K562 (cell line): ENCODE results near the gene VEZF1. TPM values are rescaled to one million over a fixed set of nuclear protein-coding genes. Genes with fewer than 3 reads are reported as not detected.

Experiments
- ATAC-seq: fragments of 200-7000 bp; cut with Tn5 transposase; 3 replicates; pipeline ENCODE4 v1.9.1; 2020; ENCODE audit warnings: moderate library complexity
- BruUV-seq: library from RNA; stranded (reverse); fragments of 400-500 nt; replicated peaks from 2 replicates; lab custom pipeline; 2021; lab: Mats Ljungman, UMichigan
- CTCF ChIA-PET: fragments of 300-600 bp; formaldehyde crosslinking; extraction: SDS; loops from one replicate; lab custom pipeline; 2021; ENCODE audit warnings: low intra/inter-chr PET ratio; lab: Yijun Ruan, JAX
- POLR2A ChIA-PET: fragments of 300-600, 350-650 bp; sonication (Branson Sonifier 250); formaldehyde crosslinking; extraction: SDS; loops from one replicate; lab custom pipeline; 2021; ENCODE audit warnings: antibody characterized with exemption, inconsistent platforms; lab: Yijun Ruan, JAX
- DNase-seq, 4 experiments: peaks; one replicate each; pipeline versions ENCODE4 v3.0.0 to v3.0.0-alpha.2; 2011 to 2018; ENCODE audit warnings: low spot score in 3 of 4, mixed read lengths in 3 of 4; ENCODE audit errors: extremely low read depth in 1 of 4
- FAIRE-seq: peaks from 2 replicates; lab custom pipeline; 2011; peaks lifted over from hg19 to GRCh38; lab: Jason Lieb, UNC
- H2AFZ ChIP-seq: 2 replicates; pipeline ENCODE4 v1.6.0; 2011; ENCODE audit warnings: low read depth, low read length, control low read depth, inconsistent platforms
- H3K27ac ChIP-seq: fragments of 200-600 bp; 3 replicates; pipeline ENCODE4 v1.8.0; 2011; ENCODE audit warnings: low read depth, mild to moderate bottlenecking, control low read depth, inconsistent platforms, low read length, moderate library complexity, mixed read lengths; ENCODE audit errors: extremely low read depth
- H3K27me3 ChIP-seq, 2 experiments: fragments of 300-600 bp in 1 of 2; 2 replicates in 1 of 2; 3 replicates in 1 of 2; pipeline versions ENCODE4 v1.6.0 to v1.8.0; 2011; ENCODE audit warnings: inconsistent platforms in 2 of 2, low read length in 2 of 2, mild to moderate bottlenecking in 1 of 2, mixed read lengths in 1 of 2, moderate library complexity in 1 of 2; ENCODE audit not compliant: control insufficient read depth in 2 of 2, insufficient read depth in 2 of 2
- H3K36me3 ChIP-seq: fragments of 300-600 bp; 3 replicates; pipeline ENCODE4 v1.8.0; 2011; ENCODE audit warnings: mild to moderate bottlenecking, low read length, inconsistent platforms; ENCODE audit not compliant: control insufficient read depth, insufficient read depth
- H3K4me1 ChIP-seq, 2 experiments: fragments of 200-600 bp in 1 of 2; replicated peaks in 1 of 2; 2 replicates in 1 of 2; 3 replicates in 1 of 2; pipeline versions ENCODE4 v1.5.1 to v1.8.0; 2011; ENCODE audit warnings: inconsistent platforms in 2 of 2, low read length in 2 of 2, mild to moderate bottlenecking in 1 of 2, mixed read lengths in 1 of 2, moderate library complexity in 1 of 2; ENCODE audit not compliant: control insufficient read depth in 2 of 2, insufficient read depth in 2 of 2
- H3K4me2 ChIP-seq: 2 replicates; pipeline ENCODE4 v1.6.1; 2011; ENCODE audit warnings: low read length, control low read depth, inconsistent platforms, mixed read lengths; ENCODE audit not compliant: insufficient read depth
- H3K4me3 ChIP-seq: fragments of 200-600 bp; sonication (generic), shearing (Covaris generic); 2 replicates; pipeline ENCODE4 v1.5.1; 2016; ENCODE audit warnings: control low read depth, inconsistent platforms
- H3K79me2 ChIP-seq: fragments of 200-600 bp; 3 replicates; pipeline ENCODE4 v1.8.0; 2011; ENCODE audit warnings: low read length, inconsistent platforms; ENCODE audit not compliant: control insufficient read depth, insufficient read depth
- H3K9ac ChIP-seq, 2 experiments: 2 replicates each; pipeline versions ENCODE4 v1.6.0 to v1.6.1; 2011; ENCODE audit warnings: low read depth in 2 of 2, low read length in 2 of 2, control low read depth in 1 of 2, inconsistent platforms in 1 of 2, mild to moderate bottlenecking in 1 of 2, mixed read lengths in 1 of 2; ENCODE audit not compliant: insufficient read depth in 1 of 2
- H3K9me1 ChIP-seq: one replicate; pipeline ENCODE4 v1.6.0; 2011; ENCODE audit warnings: inconsistent platforms, mild to moderate bottlenecking, low read length, moderate library complexity; ENCODE audit not compliant: control insufficient read depth, insufficient read depth
- H3K9me3 ChIP-seq: replicated peaks from 2 replicates; pipeline ENCODE4 v1.5.1; 2011; ENCODE audit warnings: low read depth, low read length, inconsistent platforms; ENCODE audit not compliant: control insufficient read depth, insufficient read depth
- H4K20me1 ChIP-seq: replicated peaks from 2 replicates; pipeline ENCODE4 v1.6.1; 2011; ENCODE audit warnings: low read length, inconsistent platforms, mixed read lengths; ENCODE audit not compliant: control insufficient read depth, insufficient read depth
- BRD4 ChIP-seq: fragments of 200-600 bp; sonication (generic); IDR thresholded peaks from 2 replicates; pipeline ENCODE4 v1.6.1; 2017; ENCODE audit warnings: inconsistent platforms
- CBX1 ChIP-seq: sonication (generic); IDR thresholded peaks from 2 replicates; pipeline ENCODE4 v1.6.1; 2016; ENCODE audit warnings: antibody characterized with exemption, low read depth, mild to moderate bottlenecking
- FOSL1 ChIP-seq: fragments of 200-800 bp; sonication (Bioruptor generic); conservative IDR thresholded peaks from 2 replicates; pipeline ENCODE4 v1.6.1; 2016; ENCODE audit warnings: missing genetic modification characterization, missing compliant biosample characterization
- GTF2E2 ChIP-seq: fragments of 200-800 bp; sonication (Bioruptor generic); IDR thresholded peaks from 2 replicates; pipeline ENCODE4 v1.6.1; 2016; ENCODE audit warnings: missing genetic modification characterization, missing compliant biosample characterization
- PCBP1 ChIP-seq: fragments of 200-400 bp; formaldehyde crosslinking; IDR thresholded peaks from 2 replicates; pipeline ENCODE4 v1.6.1; 2018; ENCODE audit warnings: mild to moderate bottlenecking, low read depth, low read length; ENCODE audit not compliant: poor library complexity, severe bottlenecking
- POLR3G ChIP-seq: IDR thresholded peaks from 2 replicates; pipeline ENCODE4 v1.6.1; 2011; ENCODE audit not compliant: insufficient read length, insufficient replicate concordance; ENCODE audit errors: extremely low read depth
- RBBP5 ChIP-seq: fragments of 200-600 bp; sonication (generic); IDR thresholded peaks from 2 replicates; pipeline ENCODE4 v1.6.1; 2012; ENCODE audit warnings: borderline replicate concordance, mild to moderate bottlenecking, low read length, control low read depth, inconsistent platforms; ENCODE audit not compliant: insufficient read depth, poor library complexity, severe bottlenecking
- RBM15 ChIP-seq: fragments of 200-400 bp; formaldehyde crosslinking; IDR thresholded peaks from 2 replicates; pipeline ENCODE4 v1.6.1; 2018; ENCODE audit warnings: mild to moderate bottlenecking, low read length, moderate library complexity; ENCODE audit not compliant: insufficient read depth
- TAF1 ChIP-seq: IDR thresholded peaks from 2 replicates; pipeline ENCODE4 v1.6.1; 2011; ENCODE audit warnings: mild to moderate bottlenecking, low read length, moderate library complexity; ENCODE audit not compliant: insufficient read depth, control insufficient read depth, severe bottlenecking; ENCODE audit errors: extremely low read depth
- ZBTB1 ChIP-seq: sonication (generic); formaldehyde crosslinking; IDR thresholded peaks from 2 replicates; pipeline ENCODE4 v1.8.1; 2023; ENCODE audit warnings: missing genetic modification reagents, low read depth, mild to moderate bottlenecking, borderline replicate concordance
- WGBS: fragments of 100-300 bp; shearing (Covaris generic); methylation state at CpG from one replicate; pipeline ENCODE4 v1.1.6; 2016; ENCODE audit warnings: low coverage, mixed read lengths; ENCODE audit not compliant: insufficient coverage; ENCODE audit errors: missing lambda C conversion rate; 5-methylcytosine and 5-hydroxymethylcytosine counted together
- in situ Hi-C: fragments of 300-500 bp; cut with MboI; formaldehyde crosslinking; loops from 4 replicates; pipeline ENCODE4 v1.15.0; 2018; ENCODE audit warnings: inconsistent platforms, mixed read lengths
- intact Hi-C: fragments of 100-400 bp; cut with micrococcal nuclease; formaldehyde crosslinking; loops from 2 replicates; pipeline ENCODE4 v1.14.2; 2022
- polyA plus RNA-seq, 8 experiments: library from polyadenylated mRNA; depleted of rRNA in 4 of 8; stranded (reverse) in 5 of 8; unstranded in 3 of 8; fragments of >200 nt; fragmentation: Nextera tagmentation in 2 of 8; fragmentation: Illumina TruSeq in 1 of 8; extraction: Ambion mirVana in 2 of 8; extraction: Trizol in 1 of 8; gene quantifications; 2 replicates each; pipeline versions ENCODE4 v1.2.1 to v1.2.3, GENCODE V29; 2011 to 2014; ENCODE audit warnings: inconsistent platforms in 1 of 8, missing spikeins in 1 of 8
- total RNA-seq, 7 experiments: library from RNA; depleted of rRNA in 6 of 7; stranded (reverse); fragments of >200 nt in 6 of 7; fragmentation: Illumina TruSeq in 2 of 7; extraction: Trizol in 2 of 7; gene quantifications; 2 replicates each; pipeline versions ENCODE4 v1.2.1 to v1.2.3, GENCODE V29; 2011 to 2021; ENCODE audit warnings: low replicate concordance in 1 of 7
- TF ChIP-seq, protein P1 (sequence below): fragments of 250-450 bp; sonication (Bioruptor Pico); IDR thresholded peaks from 2 replicates; pipeline ENCODE4 v1.5.0; 2020; ENCODE audit warnings: mild to moderate bottlenecking, borderline replicate concordance
- TF ChIP-seq, protein P2 (sequence below): sonication (generic); formaldehyde crosslinking; IDR thresholded peaks from 2 replicates; pipeline ENCODE4 v1.8.1; 2023; ENCODE audit warnings: missing genetic modification reagents, mild to moderate bottlenecking, borderline replicate concordance
- TF ChIP-seq, protein P3 (sequence below): IDR thresholded peaks from 2 replicates; pipeline ENCODE4 v1.6.1; 2016; ENCODE audit warnings: missing genetic modification characterization, missing compliant biosample characterization

The VEZF1 gene
- total and polyA plus RNA-seq, 9 of the 15 experiments (the other 6 are each of a cell fraction or from before 2014, with no cell fraction given), result 9.5 to 33.4 (median 22.1) TPM

DNA sequence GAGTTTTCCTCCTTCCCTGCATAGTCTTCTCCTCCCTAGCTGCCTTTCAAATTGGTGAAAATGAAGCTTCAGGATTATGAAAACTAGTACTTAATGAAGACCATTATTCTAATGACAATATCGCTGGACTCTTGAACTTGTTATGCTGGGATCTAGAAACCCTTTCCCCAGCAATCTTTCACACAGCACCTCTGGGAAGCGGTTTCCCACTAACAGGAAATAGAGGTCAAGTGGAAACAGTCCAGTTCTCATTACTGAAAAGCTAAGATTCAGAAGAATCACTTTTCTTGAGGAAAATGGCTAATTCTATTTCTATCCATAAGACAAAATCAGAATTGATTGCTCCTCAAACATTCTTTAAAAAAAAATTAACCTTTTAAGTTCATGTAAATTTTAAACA lies 2.0 kb upstream of the VEZF1 start:
- Histone ChIP-seq H3K27me3 (no peaks in the 10 kb centered on the region), H3K9me1 (no peaks in the 10 kb centered on the region), H3K4me2 (no peak overlapping the region), H3K4me1 (peaks cover 14 to 52% of the 10 kb centered on the region in 2 experiments; a peak in 4 of 5 replicates), H3K9ac (no peak overlapping the region), H3K4me3 (no peak overlapping the region), H2AFZ (no peak overlapping the region), H3K79me2 (peaks cover 27% of the 10 kb centered on the region), H3K36me3 (peaks cover 5% of the 10 kb centered on the region; the same call in 2 of the 3 replicates), H3K9me3 (no peaks in the 10 kb centered on the region), H4K20me1 (no peaks in the 10 kb centered on the region; the same call in 1 of the 2 replicates), H3K27ac (no peak overlapping the region)
- no TSS peak for BruUV-seq
- intact Hi-C loops (no loop called here), in situ Hi-C loops (no loop called here)
- WGBS, result 79% methylated on average over 2 of the region's 2 CpGs
- CTCF ChIA-PET, result no interaction called here
- FAIRE-seq (peak; percentile 46), ATAC-seq (no peak), DNase-seq (no peak)
- POLR2A ChIA-PET, result interaction anchor here (0.6 to 3.9 kb wide), 11 partner anchors 9 to 139 kb away, joined by 3 to 30 read pairs (median 4); partner anchors contain the start of gene SRSF1
- no peak for TF ChIP-seq CBX1
- TF ChIP-seq, protein P1, sequence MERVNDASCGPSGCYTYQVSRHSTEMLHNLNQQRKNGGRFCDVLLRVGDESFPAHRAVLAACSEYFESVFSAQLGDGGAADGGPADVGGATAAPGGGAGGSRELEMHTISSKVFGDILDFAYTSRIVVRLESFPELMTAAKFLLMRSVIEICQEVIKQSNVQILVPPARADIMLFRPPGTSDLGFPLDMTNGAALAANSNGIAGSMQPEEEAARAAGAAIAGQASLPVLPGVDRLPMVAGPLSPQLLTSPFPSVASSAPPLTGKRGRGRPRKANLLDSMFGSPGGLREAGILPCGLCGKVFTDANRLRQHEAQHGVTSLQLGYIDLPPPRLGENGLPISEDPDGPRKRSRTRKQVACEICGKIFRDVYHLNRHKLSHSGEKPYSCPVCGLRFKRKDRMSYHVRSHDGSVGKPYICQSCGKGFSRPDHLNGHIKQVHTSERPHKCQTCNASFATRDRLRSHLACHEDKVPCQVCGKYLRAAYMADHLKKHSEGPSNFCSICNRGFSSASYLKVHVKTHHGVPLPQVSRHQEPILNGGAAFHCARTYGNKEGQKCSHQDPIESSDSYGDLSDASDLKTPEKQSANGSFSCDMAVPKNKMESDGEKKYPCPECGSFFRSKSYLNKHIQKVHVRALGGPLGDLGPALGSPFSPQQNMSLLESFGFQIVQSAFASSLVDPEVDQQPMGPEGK (CRISPR knock-in tag), result no peak
- no peak for TF ChIP-seq FOSL1 (tag)
- TF ChIP-seq, protein P2, sequence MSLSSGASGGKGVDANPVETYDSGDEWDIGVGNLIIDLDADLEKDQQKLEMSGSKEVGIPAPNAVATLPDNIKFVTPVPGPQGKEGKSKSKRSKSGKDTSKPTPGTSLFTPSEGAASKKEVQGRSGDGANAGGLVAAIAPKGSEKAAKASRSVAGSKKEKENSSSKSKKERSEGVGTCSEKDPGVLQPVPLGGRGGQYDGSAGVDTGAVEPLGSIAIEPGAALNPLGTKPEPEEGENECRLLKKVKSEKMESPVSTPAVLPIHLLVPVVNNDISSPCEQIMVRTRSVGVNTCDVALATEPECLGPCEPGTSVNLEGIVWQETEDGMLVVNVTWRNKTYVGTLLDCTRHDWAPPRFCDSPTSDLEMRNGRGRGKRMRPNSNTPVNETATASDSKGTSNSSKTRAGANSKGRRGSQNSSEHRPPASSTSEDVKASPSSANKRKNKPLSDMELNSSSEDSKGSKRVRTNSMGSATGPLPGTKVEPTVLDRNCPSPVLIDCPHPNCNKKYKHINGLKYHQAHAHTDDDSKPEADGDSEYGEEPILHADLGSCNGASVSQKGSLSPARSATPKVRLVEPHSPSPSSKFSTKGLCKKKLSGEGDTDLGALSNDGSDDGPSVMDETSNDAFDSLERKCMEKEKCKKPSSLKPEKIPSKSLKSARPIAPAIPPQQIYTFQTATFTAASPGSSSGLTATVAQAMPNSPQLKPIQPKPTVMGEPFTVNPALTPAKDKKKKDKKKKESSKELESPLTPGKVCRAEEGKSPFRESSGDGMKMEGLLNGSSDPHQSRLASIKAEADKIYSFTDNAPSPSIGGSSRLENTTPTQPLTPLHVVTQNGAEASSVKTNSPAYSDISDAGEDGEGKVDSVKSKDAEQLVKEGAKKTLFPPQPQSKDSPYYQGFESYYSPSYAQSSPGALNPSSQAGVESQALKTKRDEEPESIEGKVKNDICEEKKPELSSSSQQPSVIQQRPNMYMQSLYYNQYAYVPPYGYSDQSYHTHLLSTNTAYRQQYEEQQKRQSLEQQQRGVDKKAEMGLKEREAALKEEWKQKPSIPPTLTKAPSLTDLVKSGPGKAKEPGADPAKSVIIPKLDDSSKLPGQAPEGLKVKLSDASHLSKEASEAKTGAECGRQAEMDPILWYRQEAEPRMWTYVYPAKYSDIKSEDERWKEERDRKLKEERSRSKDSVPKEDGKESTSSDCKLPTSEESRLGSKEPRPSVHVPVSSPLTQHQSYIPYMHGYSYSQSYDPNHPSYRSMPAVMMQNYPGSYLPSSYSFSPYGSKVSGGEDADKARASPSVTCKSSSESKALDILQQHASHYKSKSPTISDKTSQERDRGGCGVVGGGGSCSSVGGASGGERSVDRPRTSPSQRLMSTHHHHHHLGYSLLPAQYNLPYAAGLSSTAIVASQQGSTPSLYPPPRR (CRISPR knock-in tag), result no peak
- TF ChIP-seq POLR3G, result no peak
- no peak for TF ChIP-seq ZBTB1 (CRISPR knock-in tag)
- TF ChIP-seq, protein P3, sequence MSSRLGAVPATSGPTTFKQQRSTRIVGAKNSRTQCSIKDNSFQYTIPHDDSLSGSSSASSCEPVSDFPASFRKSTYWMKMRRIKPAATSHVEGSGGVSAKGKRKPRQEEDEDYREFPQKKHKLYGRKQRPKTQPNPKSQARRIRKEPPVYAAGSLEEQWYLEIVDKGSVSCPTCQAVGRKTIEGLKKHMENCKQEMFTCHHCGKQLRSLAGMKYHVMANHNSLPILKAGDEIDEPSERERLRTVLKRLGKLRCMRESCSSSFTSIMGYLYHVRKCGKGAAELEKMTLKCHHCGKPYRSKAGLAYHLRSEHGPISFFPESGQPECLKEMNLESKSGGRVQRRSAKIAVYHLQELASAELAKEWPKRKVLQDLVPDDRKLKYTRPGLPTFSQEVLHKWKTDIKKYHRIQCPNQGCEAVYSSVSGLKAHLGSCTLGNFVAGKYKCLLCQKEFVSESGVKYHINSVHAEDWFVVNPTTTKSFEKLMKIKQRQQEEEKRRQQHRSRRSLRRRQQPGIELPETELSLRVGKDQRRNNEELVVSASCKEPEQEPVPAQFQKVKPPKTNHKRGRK (tag), result no peak
- TF ChIP-seq GTF2E2, result no peak
- no peak for TF ChIP-seq RBBP5
- TF ChIP-seq PCBP1, result no peak
- no peak for TF ChIP-seq BRD4
- TF ChIP-seq TAF1, result no peak
- TF ChIP-seq RBM15, result no peak
